Neutrophil (primary cell): ENCODE measurements around the gene FOXF2.

Source experiments
- H3K27ac ChIP-seq: fragments of 200-600 bp; sonication (generic); 2 replicates; pipeline ENCODE4 v1.5.1; 2016; ENCODE audit warnings: mild to moderate bottlenecking, moderate library complexity
- H3K27me3 ChIP-seq: fragments of 200-600 bp; sonication (generic); 2 replicates; pipeline ENCODE4 v1.6.0; 2016; ENCODE audit warnings: mild to moderate bottlenecking
- H3K36me3 ChIP-seq: fragments of 200-600 bp; sonication (generic); 2 replicates; pipeline ENCODE4 v1.5.1; 2017
- H3K4me1 ChIP-seq, 2 experiments: fragments of 200-600 bp in 1 of 2; sonication (generic) in 1 of 2; 1 replicate in 1 of 2; 2 replicates in 1 of 2; pipeline versions ENCODE4 v1.5.1 to v1.6.1; 2013 to 2016; ENCODE audit warnings: low read depth in 1 of 2, low read length in 1 of 2, mild to moderate bottlenecking in 1 of 2, moderate library complexity in 1 of 2; ENCODE audit not compliant: control insufficient read depth in 1 of 2, insufficient read depth in 1 of 2
- H3K4me3 ChIP-seq, 2 experiments: fragments of 200-600 bp in 1 of 2; sonication (generic) in 1 of 2; 1 replicate in 1 of 2; 2 replicates in 1 of 2; pipeline ENCODE4 v1.5.1; 2013 to 2016; ENCODE audit warnings: low read depth in 1 of 2, low read length in 1 of 2, mild to moderate bottlenecking in 1 of 2, moderate library complexity in 1 of 2
- H3K9me3 ChIP-seq: fragments of 200-600 bp; sonication (generic); 2 replicates; pipeline ENCODE4 v1.5.1; 2016
- TF ChIP-seq, protein P1 (sequence below): fragments of 200-600 bp; sonication (generic); IDR thresholded peaks from 2 replicates; pipeline ENCODE4 v1.5.1; 2016; ENCODE audit warnings: antibody characterized with exemption

Gene FOXF2

DNA sequence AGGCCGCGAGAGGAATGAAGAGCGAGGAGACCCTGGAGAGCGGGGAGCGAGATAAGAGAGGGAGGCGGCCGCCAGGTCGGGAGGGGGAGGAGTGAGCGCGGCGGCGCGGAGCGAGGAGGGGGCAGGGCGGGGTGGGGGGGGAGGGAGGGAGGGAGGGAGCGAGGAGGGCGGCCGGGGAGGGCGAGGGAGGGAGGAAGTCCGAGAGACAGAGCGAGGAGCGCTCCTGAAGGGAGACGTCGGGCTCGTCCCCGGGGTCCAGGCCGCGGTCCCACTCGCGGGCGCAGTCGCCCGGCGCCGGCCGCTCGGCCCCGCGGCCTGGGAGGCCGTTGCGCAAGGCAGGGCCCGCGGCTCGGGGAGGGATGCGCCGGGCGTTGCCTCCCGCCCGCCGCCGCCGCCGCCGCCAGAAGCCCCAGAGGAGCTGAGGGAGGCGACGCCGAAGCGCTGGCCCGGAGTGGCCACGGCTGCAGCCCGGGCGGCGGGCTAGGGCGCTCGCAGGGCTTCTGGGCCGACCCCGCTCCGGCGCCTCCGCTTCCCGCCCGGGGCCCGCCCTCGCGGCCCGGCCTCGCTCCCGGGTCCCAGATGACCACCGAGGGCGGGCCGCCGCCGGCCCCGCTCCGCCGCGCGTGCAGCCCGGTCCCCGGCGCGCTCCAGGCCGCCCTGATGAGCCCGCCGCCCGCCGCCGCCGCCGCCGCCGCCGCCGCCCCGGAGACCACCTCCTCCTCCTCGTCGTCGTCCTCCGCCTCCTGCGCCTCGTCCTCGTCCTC is at the start of gene FOXF2:
FOXF2 (plus strand) TSS at position 208 of the 764 bp plus-strand sequence; CDS start at position 580, 372 bp downstream.
- H3K4me1 ChIP-seq: peaks cover 2 to 11% of the 10 kb centered on the region in 2 experiments
- H3K4me3 ChIP-seq: peak within 1 kb of the TSS in 1 of 2 experiments; percentile 28
- TF ChIP-seq, protein P1, sequence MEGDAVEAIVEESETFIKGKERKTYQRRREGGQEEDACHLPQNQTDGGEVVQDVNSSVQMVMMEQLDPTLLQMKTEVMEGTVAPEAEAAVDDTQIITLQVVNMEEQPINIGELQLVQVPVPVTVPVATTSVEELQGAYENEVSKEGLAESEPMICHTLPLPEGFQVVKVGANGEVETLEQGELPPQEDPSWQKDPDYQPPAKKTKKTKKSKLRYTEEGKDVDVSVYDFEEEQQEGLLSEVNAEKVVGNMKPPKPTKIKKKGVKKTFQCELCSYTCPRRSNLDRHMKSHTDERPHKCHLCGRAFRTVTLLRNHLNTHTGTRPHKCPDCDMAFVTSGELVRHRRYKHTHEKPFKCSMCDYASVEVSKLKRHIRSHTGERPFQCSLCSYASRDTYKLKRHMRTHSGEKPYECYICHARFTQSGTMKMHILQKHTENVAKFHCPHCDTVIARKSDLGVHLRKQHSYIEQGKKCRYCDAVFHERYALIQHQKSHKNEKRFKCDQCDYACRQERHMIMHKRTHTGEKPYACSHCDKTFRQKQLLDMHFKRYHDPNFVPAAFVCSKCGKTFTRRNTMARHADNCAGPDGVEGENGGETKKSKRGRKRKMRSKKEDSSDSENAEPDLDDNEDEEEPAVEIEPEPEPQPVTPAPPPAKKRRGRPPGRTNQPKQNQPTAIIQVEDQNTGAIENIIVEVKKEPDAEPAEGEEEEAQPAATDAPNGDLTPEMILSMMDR: no peak
- peaks cover 100% of the 10 kb centered on the region for H3K27me3 ChIP-seq
- H3K9me3 ChIP-seq: no peaks in the 10 kb centered on the region
- no peak within 1 kb of the TSS for H3K27ac ChIP-seq
- no peaks in the 10 kb centered on the region for H3K36me3 ChIP-seq

DNA sequence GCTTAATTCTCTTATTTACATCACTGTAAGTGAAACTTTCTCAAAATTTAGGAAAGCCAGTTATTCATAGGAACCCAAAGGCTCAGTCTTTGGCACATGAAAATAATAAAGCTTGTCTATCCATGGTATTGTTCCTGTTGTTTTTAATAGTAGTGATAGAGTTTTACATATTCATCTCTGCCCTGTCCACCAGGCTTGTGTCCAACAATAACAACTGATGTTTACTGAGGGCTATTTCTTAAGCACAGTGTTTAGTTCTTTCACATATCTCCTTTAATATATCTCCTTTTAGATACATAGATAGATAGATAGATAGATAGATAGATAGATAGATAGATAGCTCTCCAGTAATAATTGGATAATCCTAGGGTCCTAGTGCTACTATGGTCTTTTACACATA is 43.3 kb upstream of the FOXF2 start:
- no peaks in the 10 kb centered on the region for H3K4me1 ChIP-seq
- H3K27me3 ChIP-seq: peaks cover 41% of the 10 kb centered on the region
- H3K27ac ChIP-seq: no peak overlapping the region
- H3K4me3 ChIP-seq: no peak overlapping the region
- TF ChIP-seq, protein P1: no peak
- no peaks in the 10 kb centered on the region for H3K9me3 ChIP-seq
- no peaks in the 10 kb centered on the region for H3K36me3 ChIP-seq

DNA sequence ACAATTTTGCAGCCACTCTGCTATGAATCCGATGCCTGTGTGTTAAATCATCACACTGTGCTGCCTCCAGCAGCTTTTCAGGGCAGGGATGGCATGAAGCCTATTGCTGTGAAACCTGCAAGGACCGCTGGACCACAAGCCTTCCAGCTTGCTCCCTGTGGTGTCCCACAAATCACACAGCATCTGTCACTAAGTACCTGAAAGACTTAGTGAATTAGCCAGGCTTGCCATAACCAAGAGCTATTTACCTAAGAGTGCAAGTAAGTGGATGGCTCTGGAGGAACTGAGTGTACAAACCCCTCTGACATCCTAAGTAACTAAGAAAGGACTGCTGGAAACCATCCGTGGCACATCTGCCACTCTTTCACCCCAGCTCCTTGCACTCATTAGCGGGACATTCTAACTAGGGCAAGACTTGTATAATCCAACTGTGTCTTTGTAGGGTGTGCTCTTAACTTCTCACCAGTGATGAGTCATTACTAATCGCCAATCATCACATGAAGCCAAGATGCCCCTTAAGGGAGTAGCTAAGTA is 42.8 kb upstream of the FOXF2 start:
- H3K4me1 ChIP-seq: no peaks in the 10 kb centered on the region
- H3K27ac ChIP-seq: no peak overlapping the region
- no peak overlapping the region for H3K4me3 ChIP-seq
- no peaks in the 10 kb centered on the region for H3K36me3 ChIP-seq
- H3K9me3 ChIP-seq: no peaks in the 10 kb centered on the region
- TF ChIP-seq, protein P1: no peak
- H3K27me3 ChIP-seq: peaks cover 35% of the 10 kb centered on the region

DNA sequence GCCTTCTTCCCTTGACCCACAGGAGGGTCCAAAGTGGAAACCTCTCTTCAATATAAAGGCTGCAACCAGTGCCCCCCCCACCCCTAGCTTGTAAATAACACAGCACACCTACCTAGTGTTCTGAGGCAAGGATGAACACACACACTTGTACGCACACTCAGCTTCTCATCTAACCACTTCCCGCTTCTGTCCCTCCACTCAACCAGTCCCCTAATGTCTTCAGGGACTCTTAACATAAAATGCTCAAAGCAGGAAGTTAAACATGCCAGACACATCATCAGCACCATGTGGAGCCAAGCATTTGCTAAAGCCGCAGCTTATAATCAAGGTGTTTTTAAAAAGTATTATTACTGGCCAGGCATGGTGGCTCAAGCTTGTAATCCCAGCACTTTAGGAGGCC is 42.2 kb upstream of the FOXF2 start:
- Histone ChIP-seq H3K36me3 (no peaks in the 10 kb centered on the region), H3K4me3 (no peak overlapping the region), H3K4me1 (no peaks in the 10 kb centered on the region), H3K27me3 (peaks cover 30% of the 10 kb centered on the region), H3K9me3 (no peaks in the 10 kb centered on the region), H3K27ac (no peak overlapping the region)
- TF ChIP-seq, protein P1: no peak

DNA sequence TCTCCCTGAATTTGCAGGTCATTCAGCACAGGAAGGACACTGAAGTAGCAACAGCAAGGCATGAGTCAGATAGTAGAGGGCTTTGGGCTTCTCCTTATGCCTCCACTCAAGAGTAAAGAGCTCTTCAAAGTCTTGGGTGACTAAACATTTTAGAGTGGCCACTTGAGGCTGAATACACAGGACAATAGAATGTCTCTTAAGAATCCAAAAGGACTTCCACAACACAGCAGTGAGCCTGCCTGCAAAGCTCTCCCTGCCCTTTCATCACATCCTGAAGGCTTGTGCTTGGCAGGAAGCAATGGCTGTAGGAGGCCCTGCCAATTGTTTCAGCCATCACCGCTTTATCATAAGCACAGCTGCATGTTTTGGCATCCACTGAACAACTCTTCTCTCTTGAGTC is 40.7 kb upstream of the FOXF2 start:
- no peak overlapping the region for H3K4me3 ChIP-seq
- H3K27me3 ChIP-seq: peaks cover 23% of the 10 kb centered on the region
- TF ChIP-seq, protein P1: no peak
- no peak overlapping the region for H3K27ac ChIP-seq
- H3K4me1 ChIP-seq: no peaks in the 10 kb centered on the region
- H3K36me3 ChIP-seq: no peaks in the 10 kb centered on the region
- no peaks in the 10 kb centered on the region for H3K9me3 ChIP-seq
